CD4-positive, alpha-beta T cell treated with Interleukin-4 for 1 hour (primary cell): ENCODE results near the gene SH3BP2.
"Not testable (repeated sequence)": the region's sequence is repeated elsewhere in the genome, so short reads cannot be mapped to it uniquely, and the experiment has no call there.

Source experiments
- DNase-seq, 2 donors: peaks; one replicate each; pipeline ENCODE4 v3.0.0-alpha.2; 2020 to 2022

SH3BP2 gene

GRCh38 chr4:2763511-2763967, 29.3 kb upstream of the SH3BP2 start:
- no peak for DNase-seq

DNA sequence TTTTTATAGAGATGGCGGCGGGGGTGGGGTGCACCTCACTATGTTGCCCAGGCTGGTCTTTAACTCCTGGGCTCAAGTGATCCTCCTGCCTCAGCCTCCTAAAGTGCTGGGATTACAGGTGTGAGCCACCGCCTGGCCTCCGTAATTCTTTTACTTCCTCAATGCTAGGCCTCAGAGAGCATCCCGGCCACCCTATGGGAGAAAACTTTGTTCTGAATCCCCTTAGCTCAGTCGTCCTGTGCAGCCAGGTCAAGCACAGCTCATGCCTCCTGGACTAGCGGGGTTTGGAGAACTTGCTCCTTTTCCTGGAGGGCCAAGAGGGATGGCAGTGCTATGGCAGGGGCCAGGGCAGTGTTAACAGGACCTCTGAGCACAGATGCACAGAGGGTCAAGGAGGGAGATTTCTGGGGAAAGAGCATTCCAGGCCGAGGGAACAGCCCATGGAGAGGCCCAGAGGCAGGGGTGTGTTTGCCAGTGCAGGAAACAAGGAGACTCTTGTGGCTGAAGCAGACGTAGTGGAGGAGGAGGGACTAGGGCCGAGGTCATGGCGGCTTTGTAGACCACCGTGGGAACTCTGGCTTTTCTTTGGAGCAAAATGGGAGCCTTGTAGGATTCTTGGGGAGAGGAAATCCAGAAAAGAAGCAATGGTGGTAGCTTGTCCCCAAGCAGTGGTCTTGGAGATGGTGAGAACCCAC, 26.9 kb upstream of the SH3BP2 start:
- no peak for DNase-seq

- no peak for DNase-seq
Observed at GRCh38 chr4:2767046-2767704, 25.7 kb upstream of the SH3BP2 start.

GRCh38 chr4:2767705-2768074, 25.2 kb upstream of the SH3BP2 start:
- no peak for DNase-seq

- DNase-seq: no peak
Observed at GRCh38 chr4:2768124-2768523, 24.8 kb upstream of the SH3BP2 start.

GRCh38 chr4:2768921-2769336, 24.0 kb upstream of the SH3BP2 start:
- DNase-seq: no peak

GRCh38 chr4:2771264-2771663, 21.6 kb upstream of the SH3BP2 start:
- no peak for DNase-seq

- DNase-seq: not testable (repeated sequence)
Observed at GRCh38 chr4:2780643-2781042, 12.2 kb upstream of the SH3BP2 start.

DNA sequence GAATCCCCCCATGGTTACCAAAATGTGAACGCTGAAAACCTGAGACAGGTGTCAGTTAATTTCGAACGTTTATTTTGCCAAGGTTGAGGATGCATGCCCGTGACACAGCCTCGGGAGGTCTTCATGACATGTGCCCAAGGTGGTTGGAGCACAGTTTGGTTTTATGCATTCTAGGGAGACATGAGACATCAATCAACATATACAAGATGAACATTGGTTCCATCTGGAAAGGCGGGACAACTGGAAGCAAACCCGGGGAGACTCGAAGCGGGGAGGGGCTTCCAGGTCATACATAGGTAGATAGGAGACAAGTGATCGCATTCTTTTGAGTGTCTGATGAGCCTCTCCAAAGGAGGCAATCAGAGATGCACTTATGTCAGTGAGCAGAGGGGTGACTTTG, 11.0 kb upstream of the SH3BP2 start:
- no peak for DNase-seq

DNA sequence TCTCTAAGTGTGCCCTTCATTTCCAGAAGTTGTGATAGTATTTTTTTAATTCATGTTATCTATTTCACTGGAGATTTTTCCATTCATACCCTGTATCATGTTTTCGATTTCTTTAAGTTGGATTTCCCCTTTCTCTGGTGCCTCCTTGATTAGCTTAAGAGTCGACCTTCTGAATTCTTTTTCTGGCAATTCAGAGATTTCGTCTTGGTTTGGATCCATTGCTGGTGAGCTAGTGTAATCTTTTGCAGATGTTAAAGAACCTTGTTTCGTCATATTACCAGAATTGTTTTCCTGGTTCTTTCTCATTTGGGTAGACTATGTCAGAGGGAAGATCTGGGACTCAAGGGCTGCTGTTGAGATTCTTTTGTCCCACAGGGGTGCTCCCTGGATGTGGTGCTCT, 9.1 kb upstream of the SH3BP2 start:
- DNase-seq: no peak

DNA sequence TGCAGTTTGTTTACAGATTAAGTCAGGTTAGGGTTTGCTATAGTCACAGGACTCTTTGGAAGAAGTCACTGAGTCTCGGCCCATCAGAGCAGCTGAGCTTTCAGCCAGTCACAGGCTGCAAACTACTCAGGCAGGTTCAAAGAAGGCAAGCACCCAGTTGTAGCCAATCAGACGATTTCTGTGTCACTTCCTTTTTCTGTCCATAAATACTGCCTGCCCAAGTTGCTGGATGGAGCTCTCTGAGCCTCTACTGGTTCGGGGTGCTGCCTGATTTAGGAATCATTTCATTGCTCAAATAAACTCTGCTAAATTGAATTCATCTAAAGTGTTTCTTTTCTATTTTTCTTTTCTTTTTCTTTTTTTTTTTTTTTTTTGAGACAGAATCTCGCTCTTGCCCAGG, 7.3 kb upstream of the SH3BP2 start:
- peak; percentile 66 to 74 for DNase-seq

- DNase-seq: peak; percentile 73 to 87
Observed at GRCh38 chr4:2786152-2786671, 6.7 kb upstream of the SH3BP2 start.

GRCh38 chr4:2786794-2787229, 6.1 kb upstream of the SH3BP2 start:
- DNase-seq: no peak

DNA sequence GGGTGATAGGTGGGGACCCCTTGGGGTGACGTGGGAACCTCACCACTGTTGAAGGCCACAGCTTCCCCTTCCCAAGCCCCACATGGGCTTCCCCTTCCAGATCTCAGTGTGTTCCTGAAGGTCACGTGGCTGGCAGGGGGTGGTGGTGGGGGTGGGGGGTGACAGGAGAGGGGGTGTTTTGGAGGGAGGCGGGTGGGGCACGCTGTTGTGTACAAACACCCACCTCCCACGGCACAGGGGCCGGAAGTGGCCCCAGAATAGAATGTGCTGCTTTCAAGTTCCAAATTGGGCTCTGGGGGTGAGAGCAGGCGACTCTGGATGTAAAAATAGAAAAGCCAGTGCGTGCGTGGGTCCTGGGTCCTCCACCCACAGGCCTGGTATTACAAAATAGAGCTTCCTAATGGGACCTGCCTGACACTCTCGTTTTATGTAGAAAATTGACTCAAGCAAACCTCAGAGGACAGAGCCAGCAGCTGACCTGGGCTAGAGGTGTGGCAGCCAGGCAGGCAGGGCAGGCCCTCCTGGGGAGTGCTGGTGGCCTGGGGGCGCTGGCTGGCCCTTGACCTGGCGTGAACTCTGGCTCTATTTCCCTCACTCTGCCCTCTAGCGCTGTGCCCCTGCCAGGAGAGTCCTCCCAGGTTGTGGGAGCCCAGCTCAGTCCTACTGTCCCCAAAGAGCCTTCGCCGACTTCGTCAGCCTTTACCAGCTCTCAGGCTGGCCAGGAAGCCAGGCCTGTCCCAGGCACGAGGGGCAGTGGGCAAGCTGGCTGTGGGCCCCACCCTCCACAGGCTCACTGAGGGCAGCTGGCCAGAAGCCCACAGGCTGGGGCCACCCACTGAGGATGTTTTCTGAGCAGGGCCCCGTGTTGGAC, 5.4 kb upstream of the SH3BP2 start:
- DNase-seq: peak; percentile 70 to 89

GRCh38 chr4:2788101-2788500, 4.8 kb upstream of the SH3BP2 start:
- peak in 1 of 2 donors; percentile 10 for DNase-seq

- peak in 1 of 2 donors; percentile 11 for DNase-seq
Observed at GRCh38 chr4:2788532-2789103, 4.3 kb upstream of the SH3BP2 start.

DNA sequence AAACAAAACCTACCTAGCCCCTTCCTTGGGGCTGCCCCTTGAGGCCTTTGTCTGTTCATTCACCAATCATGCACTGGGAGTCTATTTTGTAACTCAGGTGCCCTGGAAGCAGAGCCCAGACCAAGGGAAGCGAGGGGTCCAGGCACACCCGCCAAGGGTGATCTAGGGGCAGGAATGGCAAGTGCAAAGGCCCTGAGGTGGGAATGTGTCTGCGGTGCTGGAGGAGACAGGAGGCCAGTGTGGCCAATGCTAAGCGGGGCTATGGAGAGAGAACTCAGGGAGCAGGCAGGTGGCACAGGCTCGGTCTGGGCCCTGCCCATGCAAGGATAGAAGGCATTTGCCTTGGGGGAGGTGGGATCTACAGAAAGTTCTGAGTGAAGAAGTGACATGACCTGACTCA, 3.5 kb upstream of the SH3BP2 start:
- no peak for DNase-seq

- DNase-seq: peak in 1 of 2 donors; percentile 10
Observed at GRCh38 chr4:2789793-2790582, 2.9 kb upstream of the SH3BP2 start.

GRCh38 chr4:2790583-2791517, 2.0 kb upstream of the SH3BP2 start:
- DNase-seq: peak in 1 of 2 donors; percentile 39

GRCh38 chr4:2791518-2792395, 1.1 kb upstream of the SH3BP2 start:
- peak in 1 of 2 donors; percentile 13 for DNase-seq
